ENCODE data around the gene ZNF668. TPM values are rescaled to one million over a fixed set of nuclear protein-coding genes. Genes with fewer than 3 reads are reported as not detected.

ZNF668 gene
- total and polyA plus RNA-seq, 2 of the 13 experiments (the other 11 are each of a cell fraction or from before 2014, with no cell fraction given) = 3.8 to 9.8 TPM

DNA sequence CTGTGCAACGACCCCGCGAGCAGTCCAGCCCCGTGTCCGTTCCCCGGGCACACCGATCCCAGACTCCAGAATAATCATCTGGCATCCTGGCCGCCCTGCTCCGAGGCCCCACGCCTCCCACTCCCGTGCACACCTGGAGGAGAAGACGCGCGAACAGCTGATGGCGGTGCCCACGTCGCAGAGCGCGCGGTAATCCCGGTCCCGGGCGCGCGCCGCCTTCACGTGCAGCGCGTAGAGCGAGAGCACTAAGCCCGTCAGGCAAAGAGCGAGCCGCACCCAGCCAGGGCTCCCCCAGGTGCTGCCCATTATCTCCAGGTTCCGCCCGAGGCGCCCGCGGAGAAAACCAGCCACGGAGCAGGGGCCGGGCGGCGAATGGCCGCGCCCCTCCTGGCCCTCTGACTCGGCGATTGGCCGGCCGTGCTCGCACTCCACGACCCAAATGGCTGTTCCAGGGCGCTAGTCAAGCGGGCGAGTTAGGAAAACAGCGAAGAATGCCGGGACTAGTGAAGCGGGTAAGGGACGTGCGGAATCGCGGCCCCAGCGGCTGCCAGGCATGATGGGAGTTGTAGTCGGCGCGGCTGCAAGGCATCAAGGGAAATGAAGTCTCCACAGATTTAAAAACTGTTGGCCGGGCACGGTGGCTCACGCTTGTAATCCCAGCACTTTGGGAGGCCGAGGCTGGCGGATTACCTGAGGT, 20.5 kb upstream of the ZNF668 start, which contains the start of gene VKORC1 (continued):
- TF ChIP-seq, protein P1, sequence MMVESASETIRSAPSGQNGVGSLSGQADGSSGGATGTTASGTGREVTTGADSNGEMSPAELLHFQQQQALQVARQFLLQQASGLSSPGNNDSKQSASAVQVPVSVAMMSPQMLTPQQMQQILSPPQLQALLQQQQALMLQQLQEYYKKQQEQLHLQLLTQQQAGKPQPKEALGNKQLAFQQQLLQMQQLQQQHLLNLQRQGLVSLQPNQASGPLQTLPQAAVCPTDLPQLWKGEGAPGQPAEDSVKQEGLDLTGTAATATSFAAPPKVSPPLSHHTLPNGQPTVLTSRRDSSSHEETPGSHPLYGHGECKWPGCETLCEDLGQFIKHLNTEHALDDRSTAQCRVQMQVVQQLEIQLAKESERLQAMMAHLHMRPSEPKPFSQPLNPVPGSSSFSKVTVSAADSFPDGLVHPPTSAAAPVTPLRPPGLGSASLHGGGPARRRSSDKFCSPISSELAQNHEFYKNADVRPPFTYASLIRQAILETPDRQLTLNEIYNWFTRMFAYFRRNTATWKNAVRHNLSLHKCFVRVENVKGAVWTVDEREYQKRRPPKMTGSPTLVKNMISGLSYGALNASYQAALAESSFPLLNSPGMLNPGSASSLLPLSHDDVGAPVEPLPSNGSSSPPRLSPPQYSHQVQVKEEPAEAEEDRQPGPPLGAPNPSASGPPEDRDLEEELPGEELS (CRISPR knock-in tag; IDR thresholded peaks at IDR 0.05) = peak; percentile 72
- TF ChIP-seq MAF1 (CRISPR knock-in tag; IDR thresholded peaks at IDR 0.05; ENCODE audit: borderline replicate concordance) (peak; percentile 22; the same call in 1 of the 2 replicates), ZNF644 (CRISPR knock-in tag; IDR thresholded peaks at IDR 0.05; ENCODE audit: low read depth) (no peak), ZNF333 (CRISPR knock-in tag; IDR thresholded peaks at IDR 0.05; ENCODE audit: borderline replicate concordance) (no peak; the same call in 1 of the 2 replicates), ZNF235 (CRISPR knock-in tag; IDR thresholded peaks at IDR 0.05; ENCODE audit: borderline replicate concordance) (peak; percentile 95; the same call in 1 of the 2 replicates), HDAC1 (CRISPR knock-in tag; IDR thresholded peaks at IDR 0.05) (peak; percentile 96), ZSCAN20 (CRISPR knock-in tag; IDR thresholded peaks at IDR 0.05; ENCODE audit: borderline replicate concordance) (no peak), KLF9 (CRISPR knock-in tag; IDR thresholded peaks at IDR 0.05; ENCODE audit: low read depth) (peak; percentile 89), POLR2A (IDR thresholded peaks at IDR 0.05; ENCODE audit: insufficient read depth in 1 of 2, low read depth in 2 of 2, low read length in 2 of 2) (peak; percentile 84 to 90), HOXA5 (CRISPR knock-in tag; IDR thresholded peaks at IDR 0.05) (peak; percentile 92), ZFP41 (CRISPR knock-in tag; IDR thresholded peaks at IDR 0.05; ENCODE audit: borderline replicate concordance) (no peak; the same call in 1 of the 2 replicates), SIN3A (IDR thresholded peaks at IDR 0.05; ENCODE audit: borderline replicate concordance, low read depth, low read length) (no peak), ZNF354B (CRISPR knock-in tag; IDR thresholded peaks at IDR 0.05) (0 out of 2 replicates have a peak, but pooled peaks have one; percentile 46), NR2C2 (CRISPR knock-in tag; IDR thresholded peaks at IDR 0.05; ENCODE audit: borderline replicate concordance) (peak; percentile 83; the same call in 1 of the 2 replicates), ISX (CRISPR knock-in tag; conservative IDR thresholded peaks at IDR 0.05) (peak; percentile 88; the same call in 1 of the 2 replicates)
- TF ChIP-seq, protein P2, sequence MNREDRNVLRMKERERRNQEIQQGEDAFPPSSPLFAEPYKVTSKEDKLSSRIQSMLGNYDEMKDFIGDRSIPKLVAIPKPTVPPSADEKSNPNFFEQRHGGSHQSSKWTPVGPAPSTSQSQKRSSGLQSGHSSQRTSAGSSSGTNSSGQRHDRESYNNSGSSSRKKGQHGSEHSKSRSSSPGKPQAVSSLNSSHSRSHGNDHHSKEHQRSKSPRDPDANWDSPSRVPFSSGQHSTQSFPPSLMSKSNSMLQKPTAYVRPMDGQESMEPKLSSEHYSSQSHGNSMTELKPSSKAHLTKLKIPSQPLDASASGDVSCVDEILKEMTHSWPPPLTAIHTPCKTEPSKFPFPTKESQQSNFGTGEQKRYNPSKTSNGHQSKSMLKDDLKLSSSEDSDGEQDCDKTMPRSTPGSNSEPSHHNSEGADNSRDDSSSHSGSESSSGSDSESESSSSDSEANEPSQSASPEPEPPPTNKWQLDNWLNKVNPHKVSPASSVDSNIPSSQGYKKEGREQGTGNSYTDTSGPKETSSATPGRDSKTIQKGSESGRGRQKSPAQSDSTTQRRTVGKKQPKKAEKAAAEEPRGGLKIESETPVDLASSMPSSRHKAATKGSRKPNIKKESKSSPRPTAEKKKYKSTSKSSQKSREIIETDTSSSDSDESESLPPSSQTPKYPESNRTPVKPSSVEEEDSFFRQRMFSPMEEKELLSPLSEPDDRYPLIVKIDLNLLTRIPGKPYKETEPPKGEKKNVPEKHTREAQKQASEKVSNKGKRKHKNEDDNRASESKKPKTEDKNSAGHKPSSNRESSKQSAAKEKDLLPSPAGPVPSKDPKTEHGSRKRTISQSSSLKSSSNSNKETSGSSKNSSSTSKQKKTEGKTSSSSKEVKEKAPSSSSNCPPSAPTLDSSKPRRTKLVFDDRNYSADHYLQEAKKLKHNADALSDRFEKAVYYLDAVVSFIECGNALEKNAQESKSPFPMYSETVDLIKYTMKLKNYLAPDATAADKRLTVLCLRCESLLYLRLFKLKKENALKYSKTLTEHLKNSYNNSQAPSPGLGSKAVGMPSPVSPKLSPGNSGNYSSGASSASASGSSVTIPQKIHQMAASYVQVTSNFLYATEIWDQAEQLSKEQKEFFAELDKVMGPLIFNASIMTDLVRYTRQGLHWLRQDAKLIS (CRISPR knock-in tag; IDR thresholded peaks at IDR 0.05) = 0 out of 2 replicates have a peak, but pooled peaks have one; percentile 42
- TF ChIP-seq, protein P3, sequence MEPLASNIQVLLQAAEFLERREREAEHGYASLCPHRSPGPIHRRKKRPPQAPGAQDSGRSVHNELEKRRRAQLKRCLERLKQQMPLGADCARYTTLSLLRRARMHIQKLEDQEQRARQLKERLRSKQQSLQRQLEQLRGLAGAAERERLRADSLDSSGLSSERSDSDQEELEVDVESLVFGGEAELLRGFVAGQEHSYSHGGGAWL (CRISPR knock-in tag; IDR thresholded peaks at IDR 0.05) = peak; percentile 45; the same call in 1 of the 2 replicates
- TF ChIP-seq, protein P4, sequence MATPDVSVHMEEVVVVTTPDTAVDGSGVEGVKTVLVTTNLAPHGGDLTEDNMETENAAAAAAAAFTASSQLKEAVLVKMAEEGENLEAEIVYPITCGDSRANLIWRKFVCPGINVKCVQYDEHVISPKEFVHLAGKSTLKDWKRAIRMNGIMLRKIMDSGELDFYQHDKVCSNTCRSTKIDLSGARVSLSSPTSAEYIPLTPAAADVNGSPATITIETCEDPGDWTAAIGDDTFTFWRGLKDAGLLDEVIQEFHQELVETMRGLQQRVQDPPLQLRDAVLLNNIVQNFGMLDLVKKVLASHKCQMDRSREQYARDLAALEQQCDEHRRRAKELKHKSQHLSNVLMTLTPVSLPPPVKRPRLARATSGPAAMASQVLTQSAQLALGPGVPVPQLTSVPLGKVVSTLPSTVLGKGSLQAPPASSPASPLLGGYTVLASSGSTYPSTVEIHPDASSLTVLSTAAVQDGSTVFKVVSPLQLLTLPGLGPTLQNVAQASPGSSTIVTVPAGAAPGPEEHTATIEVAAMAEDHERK (CRISPR knock-in tag; IDR thresholded peaks at IDR 0.05; ENCODE audit: low read depth) = peak; percentile 75
- TF ChIP-seq, protein P5, sequence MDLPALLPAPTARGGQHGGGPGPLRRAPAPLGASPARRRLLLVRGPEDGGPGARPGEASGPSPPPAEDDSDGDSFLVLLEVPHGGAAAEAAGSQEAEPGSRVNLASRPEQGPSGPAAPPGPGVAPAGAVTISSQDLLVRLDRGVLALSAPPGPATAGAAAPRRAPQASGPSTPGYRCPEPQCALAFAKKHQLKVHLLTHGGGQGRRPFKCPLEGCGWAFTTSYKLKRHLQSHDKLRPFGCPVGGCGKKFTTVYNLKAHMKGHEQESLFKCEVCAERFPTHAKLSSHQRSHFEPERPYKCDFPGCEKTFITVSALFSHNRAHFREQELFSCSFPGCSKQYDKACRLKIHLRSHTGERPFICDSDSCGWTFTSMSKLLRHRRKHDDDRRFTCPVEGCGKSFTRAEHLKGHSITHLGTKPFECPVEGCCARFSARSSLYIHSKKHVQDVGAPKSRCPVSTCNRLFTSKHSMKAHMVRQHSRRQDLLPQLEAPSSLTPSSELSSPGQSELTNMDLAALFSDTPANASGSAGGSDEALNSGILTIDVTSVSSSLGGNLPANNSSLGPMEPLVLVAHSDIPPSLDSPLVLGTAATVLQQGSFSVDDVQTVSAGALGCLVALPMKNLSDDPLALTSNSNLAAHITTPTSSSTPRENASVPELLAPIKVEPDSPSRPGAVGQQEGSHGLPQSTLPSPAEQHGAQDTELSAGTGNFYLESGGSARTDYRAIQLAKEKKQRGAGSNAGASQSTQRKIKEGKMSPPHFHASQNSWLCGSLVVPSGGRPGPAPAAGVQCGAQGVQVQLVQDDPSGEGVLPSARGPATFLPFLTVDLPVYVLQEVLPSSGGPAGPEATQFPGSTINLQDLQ (CRISPR knock-in tag; IDR thresholded peaks at IDR 0.05) = peak; percentile 72; the same call in 1 of the 2 replicates

All from HepG2 (cell line).